ENCODE measurements around the gene BABAM2.

BABAM2 gene

DNA sequence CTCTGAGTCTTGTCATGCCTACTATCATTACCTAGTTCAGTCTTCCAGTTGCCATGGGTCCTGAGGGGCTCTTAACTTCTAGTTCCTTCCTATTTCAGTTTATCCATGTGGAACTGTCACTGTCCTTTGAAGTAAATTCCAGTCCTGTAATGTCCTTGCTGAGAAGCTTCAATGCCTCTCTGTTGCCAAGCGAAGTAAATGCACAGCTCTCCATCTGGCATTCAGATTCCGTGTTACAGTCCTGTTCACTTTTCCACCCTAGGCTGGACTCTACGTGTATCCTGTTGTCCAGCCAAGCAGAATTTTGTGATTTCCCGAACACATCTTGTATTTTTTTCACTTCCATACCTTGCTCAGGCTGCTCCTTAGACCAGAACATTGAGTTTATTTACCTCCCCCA, 245.3 kb downstream of the BABAM2 start:
- no peak for DNase-seq

- DNase-seq = no peak
Measured at GRCh38 chr2:28136556-28136955, 246.0 kb downstream of the BABAM2 start.

DNA sequence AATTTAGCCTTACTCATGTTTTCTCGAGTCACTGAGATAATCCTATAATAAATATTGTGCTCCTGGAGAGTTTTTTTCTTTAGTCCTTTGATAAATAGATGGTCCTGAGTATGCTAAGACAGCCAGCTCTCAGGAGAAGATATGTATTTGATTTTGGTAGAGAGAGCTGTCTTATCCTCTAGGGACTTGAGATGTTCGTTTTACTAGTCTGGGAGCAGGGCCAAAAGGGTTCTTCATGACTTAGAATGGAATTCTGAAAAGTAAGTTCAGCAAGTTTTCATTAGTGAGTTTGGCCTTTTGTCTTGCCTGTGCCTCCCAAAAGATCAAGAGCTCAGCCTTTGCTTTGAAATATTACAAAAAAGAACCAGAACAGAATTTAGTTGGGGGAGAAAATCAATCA, 246.7 kb downstream of the BABAM2 start:
- DNase-seq = peak; percentile 49

GRCh38 chr2:28142386-28142785, 251.9 kb downstream of the BABAM2 start:
- DNase-seq = no peak

- no peak for DNase-seq
Measured at GRCh38 chr2:28148000-28148399, 257.5 kb downstream of the BABAM2 start.

DNA sequence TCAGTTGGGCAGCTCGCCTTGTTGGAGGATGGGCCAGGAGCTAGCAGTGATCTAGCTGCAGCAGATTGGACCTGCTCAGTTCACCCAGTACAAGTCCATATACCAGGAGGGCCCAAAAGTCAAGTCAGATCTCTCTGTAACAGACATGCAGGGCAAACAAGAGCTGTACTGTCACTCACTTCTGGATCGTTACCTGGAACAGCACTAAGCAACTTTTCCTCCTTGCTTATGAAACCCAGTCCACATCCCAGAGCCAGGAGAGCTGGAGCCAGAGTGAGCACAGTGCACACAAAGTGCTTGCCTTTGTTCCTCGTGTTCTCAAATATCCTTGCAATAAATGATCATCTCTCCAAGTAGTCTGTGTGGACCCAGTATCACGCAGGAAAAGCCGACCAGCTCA, 258.0 kb downstream of the BABAM2 start:
- no peak for DNase-seq

DNA sequence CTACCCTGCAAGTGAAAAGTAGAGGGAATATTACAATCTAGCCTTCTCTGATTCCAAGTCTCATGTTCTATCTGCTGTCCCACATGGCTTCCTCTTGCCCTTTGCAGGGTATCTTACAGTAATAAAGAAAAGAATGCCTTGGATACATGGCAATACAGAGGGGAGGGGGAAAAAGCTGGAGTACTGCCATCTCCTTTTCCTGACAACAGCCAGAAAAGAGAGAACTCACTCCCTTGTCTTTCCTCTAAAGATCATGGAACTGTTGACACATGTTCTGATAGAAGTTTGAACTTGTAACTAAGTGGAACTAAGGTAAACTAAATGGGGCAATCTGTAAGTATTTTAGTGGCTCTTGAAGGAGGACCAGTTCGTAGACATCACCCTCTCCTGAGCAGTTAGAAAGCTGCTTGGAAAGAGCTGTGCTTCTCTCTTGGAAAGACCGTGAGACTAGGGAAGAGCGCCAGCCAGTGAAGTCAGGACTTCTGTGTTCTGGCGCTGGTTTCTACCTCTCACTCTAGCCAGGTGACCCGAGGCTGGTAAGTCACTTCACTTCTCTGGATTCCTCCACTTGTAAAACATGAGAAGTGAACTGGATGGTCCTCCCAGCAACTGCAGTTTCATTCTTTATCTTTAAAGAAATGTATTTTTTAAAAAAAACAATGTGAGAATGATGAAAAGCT, 259.8 kb downstream of the BABAM2 start:
- no peak for DNase-seq

- no peak for DNase-seq
Measured at GRCh38 chr2:28150994-28151393, 260.5 kb downstream of the BABAM2 start.

DNA sequence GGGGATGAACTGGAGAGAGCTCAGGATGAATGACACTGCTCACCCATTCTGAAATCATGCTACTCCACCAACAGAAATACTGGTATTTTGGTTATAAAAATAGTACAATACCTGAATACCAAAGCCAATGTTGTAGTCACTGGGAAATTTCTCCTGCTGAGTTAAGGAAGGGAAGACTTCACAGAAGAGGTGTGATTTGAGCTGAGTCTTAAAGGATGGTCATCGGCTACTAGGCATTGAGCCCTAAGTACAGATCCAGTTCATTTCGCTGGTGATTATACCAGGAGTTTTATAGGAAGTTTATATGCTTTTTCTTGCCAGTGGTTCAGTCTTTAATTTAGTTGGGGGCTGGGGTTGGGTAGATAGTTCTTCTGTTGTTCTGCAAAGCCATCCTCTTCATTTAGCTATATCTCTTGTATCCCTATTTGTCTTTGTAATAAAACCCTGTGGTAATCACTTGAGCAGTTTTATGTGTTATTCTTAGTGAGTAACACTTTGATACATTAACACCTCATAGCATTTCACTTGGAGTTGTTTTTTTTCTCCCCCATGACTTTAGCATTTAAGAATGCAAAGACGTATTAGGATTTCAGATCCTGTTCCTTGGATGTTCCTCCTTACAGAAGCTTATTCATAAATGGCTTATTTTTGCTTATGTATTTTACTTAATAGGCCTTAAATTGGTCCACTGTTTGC, 262.2 kb downstream of the BABAM2 start:
- DNase-seq = no peak

DNA sequence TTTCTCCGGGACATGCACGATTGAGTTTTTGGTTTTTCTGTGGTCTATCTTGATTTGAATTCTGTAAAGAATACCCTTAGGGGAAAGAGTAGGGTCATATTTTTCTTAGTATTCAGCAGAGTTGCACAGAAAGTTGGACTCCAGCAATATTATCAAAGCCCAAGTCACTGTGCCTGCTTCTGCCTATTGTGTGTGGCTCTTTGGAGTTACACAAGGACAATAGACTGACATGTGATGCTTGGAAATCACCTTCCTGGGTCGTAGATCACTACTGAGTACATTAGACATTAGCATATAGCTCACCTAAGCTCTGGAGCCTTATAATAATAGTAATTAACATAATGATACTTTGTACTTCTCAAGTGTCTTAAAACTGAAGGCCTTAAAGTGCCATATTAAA, 263.3 kb downstream of the BABAM2 start:
- DNase-seq = no peak

- DNase-seq = no peak
Measured at GRCh38 chr2:28155086-28155485, 264.6 kb downstream of the BABAM2 start.

GRCh38 chr2:28155627-28156026, 265.1 kb downstream of the BABAM2 start:
- DNase-seq = no peak

DNA sequence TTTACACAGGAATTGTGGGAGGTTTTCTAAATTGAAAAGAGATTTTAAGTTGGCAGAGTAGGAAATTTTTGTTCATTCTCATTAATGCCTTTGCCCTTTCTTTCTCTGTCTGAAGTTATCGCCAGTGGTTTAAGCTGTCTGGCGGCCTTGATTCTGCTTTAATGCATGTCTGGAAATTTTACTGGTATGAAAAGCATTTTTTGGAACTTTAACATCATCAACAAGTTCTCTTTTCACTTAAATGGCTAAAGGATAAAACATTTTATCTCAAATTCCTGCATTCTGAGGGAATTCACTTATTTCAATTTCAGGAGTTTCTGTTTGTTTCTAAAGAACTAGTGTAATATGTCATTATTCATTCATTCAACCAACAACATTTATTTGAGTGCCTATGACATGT, 268.3 kb downstream of the BABAM2 start:
- DNase-seq = no peak

GRCh38 chr2:28160986-28161425, 270.5 kb downstream of the BABAM2 start:
- DNase-seq = no peak

DNA sequence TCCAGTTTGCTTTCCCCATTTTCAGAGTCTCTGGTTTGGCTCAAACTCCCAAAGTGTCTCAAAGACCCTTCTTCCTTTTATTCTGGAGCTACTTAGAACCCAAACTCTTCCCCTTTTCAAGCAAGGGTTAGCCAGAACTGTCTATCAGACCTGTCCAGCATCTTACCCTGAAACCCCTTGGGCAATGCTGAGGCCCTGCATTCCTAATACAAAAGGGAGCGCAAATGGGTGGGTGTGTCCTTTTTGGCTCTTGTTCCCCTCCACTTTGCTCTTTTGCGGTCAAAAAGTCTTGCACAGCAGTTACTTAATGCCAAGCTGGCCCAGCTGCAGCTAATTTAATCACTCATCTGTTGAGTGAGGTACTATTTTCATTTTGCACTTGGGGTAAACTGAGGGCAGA, 270.9 kb downstream of the BABAM2 start:
- DNase-seq = no peak

DNA sequence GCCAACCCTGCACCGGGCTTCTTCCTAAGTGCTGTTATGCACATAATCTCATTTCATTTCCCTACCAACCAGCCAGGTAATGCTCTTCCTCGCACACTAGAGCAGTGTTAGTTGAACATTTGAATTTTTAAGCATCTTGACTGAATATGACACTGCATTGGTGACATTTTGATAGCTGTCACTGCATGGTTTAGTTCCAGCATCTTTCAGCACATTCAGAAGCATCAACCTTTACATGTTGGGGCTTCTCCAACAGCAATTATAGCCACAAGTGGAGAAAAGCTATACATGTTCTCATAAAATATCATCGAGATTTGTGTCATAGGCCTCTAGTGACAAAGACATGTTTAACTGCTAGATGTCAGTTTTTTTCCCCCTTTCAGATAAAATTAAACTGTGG, 272.0 kb downstream of the BABAM2 start:
- no peak for DNase-seq

DNA sequence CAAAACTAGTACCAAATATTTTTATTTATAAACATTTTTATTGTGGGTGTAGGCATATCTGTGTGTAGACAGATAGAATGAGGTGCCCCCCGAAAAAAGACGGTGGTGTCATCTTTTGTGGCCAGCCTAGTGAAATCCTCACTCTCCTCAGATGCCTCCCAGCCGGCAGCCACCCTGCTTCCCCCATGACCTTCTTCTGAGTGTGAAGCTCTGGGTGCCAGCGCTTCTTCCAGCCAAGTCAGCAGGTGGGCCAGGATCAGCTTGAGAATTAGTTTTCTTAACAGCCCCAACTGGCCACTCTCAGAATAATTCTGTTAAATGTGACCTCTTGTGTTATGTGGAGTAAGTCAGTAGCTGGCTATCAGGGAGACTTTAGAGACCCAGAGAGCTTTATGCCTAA, 272.5 kb downstream of the BABAM2 start:
- DNase-seq = no peak

DNA sequence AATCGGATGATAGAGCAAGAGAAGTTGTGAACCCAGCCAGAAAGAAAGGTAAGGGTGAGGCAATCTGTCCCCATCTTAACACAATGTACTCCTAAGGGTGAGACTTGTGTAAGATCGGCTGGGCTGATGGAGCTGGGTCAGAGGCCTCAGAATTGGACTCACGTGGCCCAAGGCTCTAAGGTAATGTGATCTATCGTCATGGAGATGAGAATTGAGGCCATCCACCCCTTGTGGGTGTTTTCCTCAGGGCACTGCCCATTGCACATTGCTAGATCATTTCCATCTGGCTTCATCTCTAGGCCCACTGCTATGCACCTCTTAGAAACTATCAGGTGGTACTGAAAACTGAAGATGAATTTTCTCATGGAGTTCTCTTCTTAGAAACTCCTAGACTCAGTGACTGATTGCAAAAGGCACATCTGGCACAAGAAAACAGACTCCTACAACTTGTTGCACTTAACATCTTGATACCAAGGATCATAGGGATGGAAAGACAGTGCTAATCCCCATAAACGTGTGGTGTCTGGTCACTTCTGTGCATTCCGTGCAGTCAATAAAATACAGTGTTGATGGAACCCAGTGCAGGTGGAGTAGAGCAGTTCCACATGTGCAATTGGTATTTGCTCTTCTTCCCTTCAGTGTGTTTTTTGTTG, 273.2 kb downstream of the BABAM2 start:
- no peak for DNase-seq

- DNase-seq = peak; percentile 9
Measured at GRCh38 chr2:28164280-28164801, 273.8 kb downstream of the BABAM2 start.

GRCh38 chr2:28165087-28165635, 274.6 kb downstream of the BABAM2 start:
- DNase-seq = no peak

DNA sequence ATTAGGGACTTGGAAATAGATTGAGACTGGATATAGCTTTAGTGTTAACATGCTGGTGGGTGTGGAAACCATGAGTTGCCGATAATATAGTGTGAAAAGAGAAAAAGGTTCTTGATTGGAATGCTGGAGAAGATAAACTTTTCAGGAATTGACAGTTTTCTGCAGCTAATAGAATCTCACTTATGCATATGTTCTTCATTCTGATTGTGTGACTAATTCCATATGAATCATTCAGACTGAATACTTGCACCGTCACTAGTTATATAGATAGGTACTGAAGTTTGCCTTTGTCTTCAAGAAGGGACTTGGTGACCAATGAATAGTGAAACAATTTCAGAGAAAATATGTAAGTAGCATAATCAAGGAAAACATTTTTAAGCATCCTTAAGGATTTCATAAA, 276.4 kb downstream of the BABAM2 start:
- no peak for DNase-seq

- DNase-seq = no peak
Measured at GRCh38 chr2:28168376-28168775, 277.8 kb downstream of the BABAM2 start.

DNA sequence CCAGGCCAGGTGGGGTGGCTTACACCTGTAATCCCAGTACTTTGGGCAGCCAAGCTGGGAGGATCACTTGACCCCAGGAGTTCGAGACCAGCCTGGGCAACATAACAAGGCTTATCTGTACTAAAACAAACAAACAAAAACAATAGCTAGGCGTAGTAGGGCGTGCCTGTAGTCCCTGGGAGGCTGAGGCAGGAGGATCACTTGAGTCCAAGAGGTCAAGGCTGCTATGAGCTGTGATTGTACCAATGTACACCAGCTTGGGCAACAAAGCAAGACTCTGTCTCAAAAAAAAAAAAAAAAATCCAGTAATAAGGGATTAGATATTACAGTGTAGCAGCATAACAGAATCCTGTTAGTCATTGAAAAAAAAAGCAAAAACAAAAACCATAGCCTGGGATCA, 279.0 kb downstream of the BABAM2 start:
- DNase-seq = no peak
